ENCODE results near the gene CD72. TPM values are rescaled to one million over a fixed set of nuclear protein-coding genes. Genes with fewer than 3 reads are reported as not detected.

The CD72 gene
- total and polyA plus RNA-seq, 4 donors, result 2.0 to 5.7 (median 3.5) TPM

DNA sequence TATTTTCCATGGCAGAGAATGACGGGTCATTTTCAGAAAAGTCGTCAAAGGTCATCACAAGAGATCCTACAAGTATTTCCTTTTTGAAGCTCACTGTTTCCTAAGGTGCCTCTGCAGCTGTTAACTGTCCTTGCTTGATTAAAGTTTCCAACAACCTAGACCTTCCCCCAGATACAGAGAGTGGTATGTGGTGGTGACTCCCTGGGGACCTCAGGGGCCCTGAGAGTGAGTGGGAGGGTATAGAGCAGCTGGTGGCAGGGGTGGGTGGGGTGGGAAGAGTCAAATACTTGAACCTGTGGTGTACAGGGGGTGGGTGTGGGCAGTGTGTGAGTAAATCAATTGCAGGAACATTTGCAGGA lies 1.6 kb upstream of the CD72 start:
- H3K36me3 ChIP-seq (ENCODE audit: control insufficient read depth in 4 of 4, insufficient read depth in 3 of 4, low read depth in 1 of 4, low read length in 3 of 4), result no peaks in the 10 kb centered on the region
- no peak overlapping the region for H3K27ac ChIP-seq (ENCODE audit: low read depth in 1 of 2, low read length in 2 of 2)
- H3K4me1 ChIP-seq (ENCODE audit: control insufficient read depth in 4 of 4, insufficient read depth in 4 of 4, low read length in 3 of 4), result peaks cover 0 to 2% (median 0%) of the 10 kb centered on the region in 4 donors
- 68% methylated on average over 2 of the region's 2 CpGs for WGBS
- TF ChIP-seq TAF1 (conservative IDR thresholded peaks at IDR 0.05) (no peak), GABPA (IDR thresholded peaks at IDR 0.05 in 1 of 2, conservative IDR thresholded peaks at IDR 0.05 in 1 of 2) (no peak), JUND (IDR thresholded peaks at IDR 0.05) (no peak), HNF4A (conservative IDR thresholded peaks at IDR 0.05) (no peak), YY1 (IDR thresholded peaks at IDR 0.05) (no peak), RXRA (IDR thresholded peaks at IDR 0.05) (no peak), FOXA2 (IDR thresholded peaks at IDR 0.05) (no peak), EGR1 (IDR thresholded peaks at IDR 0.05; ENCODE audit: low read depth in 2 of 2) (no peak)
- TF ChIP-seq, protein P1, sequence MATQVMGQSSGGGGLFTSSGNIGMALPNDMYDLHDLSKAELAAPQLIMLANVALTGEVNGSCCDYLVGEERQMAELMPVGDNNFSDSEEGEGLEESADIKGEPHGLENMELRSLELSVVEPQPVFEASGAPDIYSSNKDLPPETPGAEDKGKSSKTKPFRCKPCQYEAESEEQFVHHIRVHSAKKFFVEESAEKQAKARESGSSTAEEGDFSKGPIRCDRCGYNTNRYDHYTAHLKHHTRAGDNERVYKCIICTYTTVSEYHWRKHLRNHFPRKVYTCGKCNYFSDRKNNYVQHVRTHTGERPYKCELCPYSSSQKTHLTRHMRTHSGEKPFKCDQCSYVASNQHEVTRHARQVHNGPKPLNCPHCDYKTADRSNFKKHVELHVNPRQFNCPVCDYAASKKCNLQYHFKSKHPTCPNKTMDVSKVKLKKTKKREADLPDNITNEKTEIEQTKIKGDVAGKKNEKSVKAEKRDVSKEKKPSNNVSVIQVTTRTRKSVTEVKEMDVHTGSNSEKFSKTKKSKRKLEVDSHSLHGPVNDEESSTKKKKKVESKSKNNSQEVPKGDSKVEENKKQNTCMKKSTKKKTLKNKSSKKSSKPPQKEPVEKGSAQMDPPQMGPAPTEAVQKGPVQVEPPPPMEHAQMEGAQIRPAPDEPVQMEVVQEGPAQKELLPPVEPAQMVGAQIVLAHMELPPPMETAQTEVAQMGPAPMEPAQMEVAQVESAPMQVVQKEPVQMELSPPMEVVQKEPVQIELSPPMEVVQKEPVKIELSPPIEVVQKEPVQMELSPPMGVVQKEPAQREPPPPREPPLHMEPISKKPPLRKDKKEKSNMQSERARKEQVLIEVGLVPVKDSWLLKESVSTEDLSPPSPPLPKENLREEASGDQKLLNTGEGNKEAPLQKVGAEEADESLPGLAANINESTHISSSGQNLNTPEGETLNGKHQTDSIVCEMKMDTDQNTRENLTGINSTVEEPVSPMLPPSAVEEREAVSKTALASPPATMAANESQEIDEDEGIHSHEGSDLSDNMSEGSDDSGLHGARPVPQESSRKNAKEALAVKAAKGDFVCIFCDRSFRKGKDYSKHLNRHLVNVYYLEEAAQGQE (IDR thresholded peaks at IDR 0.05), result no peak
- TF ChIP-seq, protein P2, sequence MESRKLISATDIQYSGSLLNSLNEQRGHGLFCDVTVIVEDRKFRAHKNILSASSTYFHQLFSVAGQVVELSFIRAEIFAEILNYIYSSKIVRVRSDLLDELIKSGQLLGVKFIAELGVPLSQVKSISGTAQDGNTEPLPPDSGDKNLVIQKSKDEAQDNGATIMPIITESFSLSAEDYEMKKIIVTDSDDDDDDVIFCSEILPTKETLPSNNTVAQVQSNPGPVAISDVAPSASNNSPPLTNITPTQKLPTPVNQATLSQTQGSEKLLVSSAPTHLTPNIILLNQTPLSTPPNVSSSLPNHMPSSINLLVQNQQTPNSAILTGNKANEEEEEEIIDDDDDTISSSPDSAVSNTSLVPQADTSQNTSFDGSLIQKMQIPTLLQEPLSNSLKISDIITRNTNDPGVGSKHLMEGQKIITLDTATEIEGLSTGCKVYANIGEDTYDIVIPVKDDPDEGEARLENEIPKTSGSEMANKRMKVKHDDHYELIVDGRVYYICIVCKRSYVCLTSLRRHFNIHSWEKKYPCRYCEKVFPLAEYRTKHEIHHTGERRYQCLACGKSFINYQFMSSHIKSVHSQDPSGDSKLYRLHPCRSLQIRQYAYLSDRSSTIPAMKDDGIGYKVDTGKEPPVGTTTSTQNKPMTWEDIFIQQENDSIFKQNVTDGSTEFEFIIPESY (IDR thresholded peaks at IDR 0.05), result no peak
- TF ChIP-seq, protein P3, sequence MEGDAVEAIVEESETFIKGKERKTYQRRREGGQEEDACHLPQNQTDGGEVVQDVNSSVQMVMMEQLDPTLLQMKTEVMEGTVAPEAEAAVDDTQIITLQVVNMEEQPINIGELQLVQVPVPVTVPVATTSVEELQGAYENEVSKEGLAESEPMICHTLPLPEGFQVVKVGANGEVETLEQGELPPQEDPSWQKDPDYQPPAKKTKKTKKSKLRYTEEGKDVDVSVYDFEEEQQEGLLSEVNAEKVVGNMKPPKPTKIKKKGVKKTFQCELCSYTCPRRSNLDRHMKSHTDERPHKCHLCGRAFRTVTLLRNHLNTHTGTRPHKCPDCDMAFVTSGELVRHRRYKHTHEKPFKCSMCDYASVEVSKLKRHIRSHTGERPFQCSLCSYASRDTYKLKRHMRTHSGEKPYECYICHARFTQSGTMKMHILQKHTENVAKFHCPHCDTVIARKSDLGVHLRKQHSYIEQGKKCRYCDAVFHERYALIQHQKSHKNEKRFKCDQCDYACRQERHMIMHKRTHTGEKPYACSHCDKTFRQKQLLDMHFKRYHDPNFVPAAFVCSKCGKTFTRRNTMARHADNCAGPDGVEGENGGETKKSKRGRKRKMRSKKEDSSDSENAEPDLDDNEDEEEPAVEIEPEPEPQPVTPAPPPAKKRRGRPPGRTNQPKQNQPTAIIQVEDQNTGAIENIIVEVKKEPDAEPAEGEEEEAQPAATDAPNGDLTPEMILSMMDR (IDR thresholded peaks at IDR 0.05; ENCODE audit: low read depth, low read length, missing input control), result no peak
- TF ChIP-seq, protein P4, sequence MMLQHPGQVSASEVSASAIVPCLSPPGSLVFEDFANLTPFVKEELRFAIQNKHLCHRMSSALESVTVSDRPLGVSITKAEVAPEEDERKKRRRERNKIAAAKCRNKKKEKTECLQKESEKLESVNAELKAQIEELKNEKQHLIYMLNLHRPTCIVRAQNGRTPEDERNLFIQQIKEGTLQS (IDR thresholded peaks at IDR 0.05), result no peak
- TF ChIP-seq, protein P5, sequence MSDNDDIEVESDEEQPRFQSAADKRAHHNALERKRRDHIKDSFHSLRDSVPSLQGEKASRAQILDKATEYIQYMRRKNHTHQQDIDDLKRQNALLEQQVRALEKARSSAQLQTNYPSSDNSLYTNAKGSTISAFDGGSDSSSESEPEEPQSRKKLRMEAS (IDR thresholded peaks at IDR 0.05), result no peak
- H3K9ac ChIP-seq (ENCODE audit: low read depth in 1 of 2, low read length in 2 of 2), result no peak overlapping the region
- H3K4me3 ChIP-seq (ENCODE audit: low read depth in 1 of 3, low read length in 3 of 3), result no peak overlapping the region
- H3K9me3 ChIP-seq (ENCODE audit: control insufficient read depth in 4 of 4, low read length in 3 of 4), result no peaks in the 10 kb centered on the region
- no peak for DNase-seq (ENCODE audit: low spot score)
- peaks cover 0 to 8% (median 0%) of the 10 kb centered on the region in 4 donors for H3K27me3 ChIP-seq (ENCODE audit: control insufficient read depth in 4 of 4, insufficient read depth in 4 of 4, low read length in 3 of 4)

All from liver (tissue), 9 donors.